ENCODE measurements around the gene CRCP. TPM values are rescaled to one million over a fixed set of nuclear protein-coding genes. Genes with fewer than 3 reads are reported as not detected.
"Not testable (repeated sequence)": the region's sequence is repeated elsewhere in the genome, so short reads cannot be mapped to it uniquely, and the experiment has no call there.

The CRCP gene
- 37.2 and 41.9 TPM in 2 replicates for total RNA-seq

- H3K27ac Mint-ChIP-seq = peak within 1 kb of the TSS; percentile 98
- H3K9me3 Mint-ChIP-seq = no peaks in the 10 kb centered on the region
- peaks cover 24% of the 10 kb centered on the region for H3K36me3 Mint-ChIP-seq (ENCODE audit: low read depth)
- H3K27me3 Mint-ChIP-seq = no peaks in the 10 kb centered on the region
- DNase-seq = peak; percentile 95
- intact Hi-C loops (cut with micrococcal nuclease) = loop anchor here (2.0 to 10.0 kb wide), 5 partner anchors 38 to 540 kb away; partner anchors contain the start of genes GUSB and TPST1
- H3K4me3 Mint-ChIP-seq = peak within 1 kb of the TSS; percentile 100
- peaks cover 37% of the 10 kb centered on the region for H3K4me1 Mint-ChIP-seq
Measured at GRCh38 chr7:66114743-66115649, at the start of gene CRCP. Gene CRCP (plus strand): TSS chr7:66114847. CDS start chr7:66114963, 116 bp downstream.

- intact Hi-C loops (cut with micrococcal nuclease) = no loop called here
- H3K9me3 Mint-ChIP-seq = no peaks in the 10 kb centered on the region
- DNase-seq = no peak
Measured at GRCh38 chr7:66069732-66070131, 44.9 kb upstream of the CRCP start.

GRCh38 chr7:66070222-66070621 is 44.4 kb upstream of the CRCP start:
- DNase-seq = no peak
- Mint-ChIP-seq H3K9me3 (no peaks in the 10 kb centered on the region), H3K4me3 (no peak overlapping the region), H3K27ac (no peak overlapping the region), H3K4me1 (peaks cover 4% of the 10 kb centered on the region), H3K36me3 (ENCODE audit: low read depth) (no peaks in the 10 kb centered on the region), H3K27me3 (peaks cover 5% of the 10 kb centered on the region)
- intact Hi-C loops (cut with micrococcal nuclease) = no loop called here

More at GRCh38 chr7:66069732-66070131, 44.9 kb upstream of the CRCP start:
- H3K4me3 Mint-ChIP-seq = no peak overlapping the region
- H3K27me3 Mint-ChIP-seq = peaks cover 5% of the 10 kb centered on the region
- no peaks in the 10 kb centered on the region for H3K36me3 Mint-ChIP-seq (ENCODE audit: low read depth)
- H3K27ac Mint-ChIP-seq = no peak overlapping the region
- peaks cover 3% of the 10 kb centered on the region for H3K4me1 Mint-ChIP-seq

- intact Hi-C loops (cut with micrococcal nuclease); H3K36me3 Mint-ChIP-seq (ENCODE audit: low read depth); H3K27ac Mint-ChIP-seq; H3K9me3 Mint-ChIP-seq; H3K27me3 Mint-ChIP-seq; DNase-seq; H3K4me3 Mint-ChIP-seq: not testable (repeated sequence)
- peaks cover 15% of the 10 kb centered on the region for H3K4me1 Mint-ChIP-seq
Measured at GRCh38 chr7:66072208-66072607, 42.4 kb upstream of the CRCP start.

GRCh38 chr7:66075590-66076461 is 38.8 kb upstream of the CRCP start, which contains the start of gene ASL:
Gene ASL (plus strand): TSS chr7:66075819. CDS start chr7:66076082, 263 bp downstream.
- Mint-ChIP-seq H3K27ac (peak within 1 kb of the TSS; percentile 65), H3K27me3 (peaks cover 2% of the 10 kb centered on the region), H3K36me3 (ENCODE audit: low read depth) (peaks cover 2% of the 10 kb centered on the region), H3K9me3 (no peaks in the 10 kb centered on the region), H3K4me1 (peaks cover 18% of the 10 kb centered on the region), H3K4me3 (peak within 1 kb of the TSS; percentile 89)
- intact Hi-C loops (cut with micrococcal nuclease) = loop anchor here (1.0 to 2.0 kb wide), 3 partner anchors 39 to 203 kb away; partner anchors contain the start of genes CRCP, GUSB and VKORC1L1
- DNase-seq = peak; percentile 98

GRCh38 chr7:66076462-66077329 is 38.0 kb upstream of the CRCP start:
- H3K4me3 Mint-ChIP-seq = peak overlapping the region; percentile 89
- H3K9me3 Mint-ChIP-seq = no peaks in the 10 kb centered on the region
- peak; percentile 58 for DNase-seq
- peaks cover 2% of the 10 kb centered on the region for H3K27me3 Mint-ChIP-seq
- H3K36me3 Mint-ChIP-seq (ENCODE audit: low read depth) = peaks cover 2% of the 10 kb centered on the region
- peaks cover 18% of the 10 kb centered on the region for H3K4me1 Mint-ChIP-seq
- intact Hi-C loops (cut with micrococcal nuclease) = loop anchor here (2.0 kb wide), 2 partner anchors 38 to 204 kb away; partner anchors contain the start of genes CRCP and VKORC1L1
- H3K27ac Mint-ChIP-seq = peak overlapping the region; percentile 64

- no peaks in the 10 kb centered on the region for H3K9me3 Mint-ChIP-seq
- H3K27me3 Mint-ChIP-seq = peaks cover 2% of the 10 kb centered on the region
- intact Hi-C loops (cut with micrococcal nuclease) = no loop called here
Measured at GRCh38 chr7:66078067-66078466, 36.6 kb upstream of the CRCP start.

GRCh38 chr7:66082083-66082482 is 32.6 kb upstream of the CRCP start:
- Mint-ChIP-seq H3K9me3 (no peaks in the 10 kb centered on the region), H3K4me3 (no peak overlapping the region), H3K27ac (no peak overlapping the region), H3K36me3 (ENCODE audit: low read depth) (peaks cover 11% of the 10 kb centered on the region), H3K4me1 (peaks cover 5% of the 10 kb centered on the region), H3K27me3 (no peaks in the 10 kb centered on the region)
- no peak for DNase-seq
- intact Hi-C loops (cut with micrococcal nuclease) = no loop called here

More at GRCh38 chr7:66078067-66078466, 36.6 kb upstream of the CRCP start:
- Mint-ChIP-seq H3K4me1 (peaks cover 16% of the 10 kb centered on the region), H3K27ac (no peak overlapping the region), H3K4me3 (no peak overlapping the region), H3K36me3 (ENCODE audit: low read depth) (peaks cover 4% of the 10 kb centered on the region)
- DNase-seq = no peak

- peaks cover 11% of the 10 kb centered on the region for H3K36me3 Mint-ChIP-seq (ENCODE audit: low read depth)
- no peak overlapping the region for H3K27ac Mint-ChIP-seq
- DNase-seq = no peak
- H3K4me1 Mint-ChIP-seq = no peaks in the 10 kb centered on the region
- H3K9me3 Mint-ChIP-seq = no peaks in the 10 kb centered on the region
- no peak overlapping the region for H3K4me3 Mint-ChIP-seq
- no peaks in the 10 kb centered on the region for H3K27me3 Mint-ChIP-seq
- intact Hi-C loops (cut with micrococcal nuclease) = no loop called here
Measured at GRCh38 chr7:66082886-66083415, 31.7 kb upstream of the CRCP start.

GRCh38 chr7:66083677-66084076 is 31.0 kb upstream of the CRCP start:
- Mint-ChIP-seq H3K4me1 (no peaks in the 10 kb centered on the region), H3K9me3 (no peaks in the 10 kb centered on the region), H3K36me3 (ENCODE audit: low read depth) (peaks cover 10% of the 10 kb centered on the region), H3K27me3 (no peaks in the 10 kb centered on the region), H3K4me3 (no peak overlapping the region), H3K27ac (no peak overlapping the region)
- no peak for DNase-seq
- intact Hi-C loops (cut with micrococcal nuclease) = no loop called here

GRCh38 chr7:66088861-66089838 is 25.5 kb upstream of the CRCP start:
- Mint-ChIP-seq H3K27ac (no peak overlapping the region), H3K4me1 (no peaks in the 10 kb centered on the region), H3K27me3 (no peaks in the 10 kb centered on the region), H3K4me3 (no peak overlapping the region), H3K36me3 (ENCODE audit: low read depth) (peaks cover 2% of the 10 kb centered on the region), H3K9me3 (no peaks in the 10 kb centered on the region)
- no peak for DNase-seq
- intact Hi-C loops (cut with micrococcal nuclease) = no loop called here

- Mint-ChIP-seq H3K36me3 (ENCODE audit: low read depth) (no peaks in the 10 kb centered on the region), H3K9me3 (no peaks in the 10 kb centered on the region), H3K4me1 (no peaks in the 10 kb centered on the region), H3K4me3 (no peak overlapping the region), H3K27ac (no peak overlapping the region), H3K27me3 (no peaks in the 10 kb centered on the region)
- DNase-seq = no peak
- intact Hi-C loops (cut with micrococcal nuclease) = no loop called here
Measured at GRCh38 chr7:66092654-66093053, 22.0 kb upstream of the CRCP start.

Data from activated CD4-positive, alpha-beta T cell treated with anti-CD3 and anti-CD28 coated beads, Interleukin-2, amount 10 ng/mL, durations not matched to agents 24 days and 14 days (primary cell).